ENCODE measurements around the gene NHS. TPM values are rescaled to one million over a fixed set of nuclear protein-coding genes. Genes with fewer than 3 reads are reported as not detected.

NHS gene
- total and polyA plus RNA-seq, 5 donors from 2014 or later, result 0.03 to 1.3 (median 0.05) TPM; not detected in 2

DNA sequence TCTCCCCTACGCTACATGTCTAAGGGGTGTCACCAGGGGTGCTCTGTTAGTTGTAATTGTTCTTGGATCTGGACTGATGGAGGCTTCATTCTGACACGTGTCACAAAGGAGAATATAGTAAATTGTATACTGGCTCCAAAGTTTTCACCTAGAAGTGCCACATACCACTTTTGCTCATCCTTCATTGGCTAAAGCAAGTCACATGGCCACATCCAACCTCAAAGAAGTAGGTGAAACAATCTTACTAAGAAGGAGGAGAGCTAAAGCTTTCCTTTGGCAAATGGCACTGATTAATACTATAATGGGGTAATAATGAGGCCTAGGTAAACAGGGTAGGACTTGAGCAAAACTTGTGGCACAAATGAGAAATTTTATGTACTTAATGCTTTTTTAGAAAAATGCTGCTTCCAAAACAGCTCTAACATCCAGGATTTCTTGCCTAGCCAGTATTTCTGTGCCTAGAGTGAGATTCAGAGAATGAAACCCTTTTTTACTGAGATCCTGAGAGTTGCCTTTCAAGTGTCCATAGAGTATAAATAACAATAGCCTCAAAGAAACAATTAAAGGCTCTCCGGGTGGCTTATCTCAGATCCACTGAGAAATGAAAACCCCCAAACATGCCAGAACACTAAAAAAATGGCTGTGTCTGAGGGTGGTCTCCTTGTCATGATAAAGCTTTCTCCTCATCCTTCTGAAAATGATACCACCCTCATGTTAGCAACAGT, 34.7 kb downstream of the NHS start:
- H3K4me1 Mint-ChIP-seq, result no peaks in the 10 kb centered on the region
- Histone ChIP-seq H3K4me1 (ENCODE audit: control insufficient read depth, insufficient read depth, low read length, poor library complexity, severe bottlenecking) (no peaks in the 10 kb centered on the region), H3K36me3 (ENCODE audit: control insufficient read depth, insufficient read depth, low read length) (no peaks in the 10 kb centered on the region), H3K27ac (ENCODE audit: insufficient read depth, low read length, poor library complexity, severe bottlenecking) (no peak overlapping the region), H3K9me3 (ENCODE audit: control insufficient read depth in 2 of 2, low read length in 2 of 2) (no peaks in the 10 kb centered on the region), H3K4me3 (ENCODE audit: low read depth, low read length) (no peak overlapping the region), H3K27me3 (ENCODE audit: control insufficient read depth, insufficient read depth, low read length) (no peaks in the 10 kb centered on the region)
- DNase-seq (no peak), ATAC-seq (ENCODE audit: low read depth in 2 of 2) (no peak)
- peaks cover 0 to 1% (median 0%) of the 10 kb centered on the region in 7 donors for H3K9me3 Mint-ChIP-seq
- no peaks in the 10 kb centered on the region for H3K27me3 Mint-ChIP-seq
- no peak overlapping the region for H3K4me3 Mint-ChIP-seq
- no peak overlapping the region for H3K27ac Mint-ChIP-seq
- H3K36me3 Mint-ChIP-seq, result no peaks in the 10 kb centered on the region

DNA sequence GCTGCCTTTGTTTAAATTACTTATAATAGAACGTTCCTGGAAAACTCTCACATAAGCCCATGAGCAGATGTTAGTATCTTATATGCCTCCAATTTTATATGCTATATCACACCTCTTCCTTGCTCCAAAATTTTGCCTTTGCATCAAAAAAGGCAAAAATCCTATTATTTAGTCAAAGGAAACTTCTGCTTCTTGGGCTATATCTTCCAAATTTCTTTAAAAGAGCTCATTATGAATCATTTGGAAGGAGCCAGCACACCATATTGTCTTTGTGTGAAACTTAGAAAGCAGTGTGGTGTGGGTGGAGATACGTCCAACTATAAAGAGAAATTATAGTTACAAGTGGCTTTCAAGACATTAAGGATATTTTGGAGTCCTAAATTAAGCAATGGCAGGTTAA, 35.7 kb downstream of the NHS start:
- H3K9me3 Mint-ChIP-seq, result peaks cover 0 to 1% (median 0%) of the 10 kb centered on the region in 7 donors
- H3K36me3 Mint-ChIP-seq, result no peaks in the 10 kb centered on the region
- H3K36me3 ChIP-seq (ENCODE audit: control insufficient read depth, insufficient read depth, low read length), result no peaks in the 10 kb centered on the region
- DNase-seq (no peak), ATAC-seq (ENCODE audit: low read depth in 2 of 2) (no peak)
- no peak overlapping the region for H3K27ac ChIP-seq (ENCODE audit: insufficient read depth, low read length, poor library complexity, severe bottlenecking)
- H3K27me3 ChIP-seq (ENCODE audit: control insufficient read depth, insufficient read depth, low read length), result no peaks in the 10 kb centered on the region
- H3K27ac Mint-ChIP-seq, result no peak overlapping the region
- no peaks in the 10 kb centered on the region for H3K9me3 ChIP-seq (ENCODE audit: control insufficient read depth in 2 of 2, low read length in 2 of 2)
- no peaks in the 10 kb centered on the region for H3K4me1 Mint-ChIP-seq
- no peak overlapping the region for H3K4me3 ChIP-seq (ENCODE audit: low read depth, low read length)
- no peaks in the 10 kb centered on the region for H3K27me3 Mint-ChIP-seq
- H3K4me3 Mint-ChIP-seq, result no peak overlapping the region
- H3K4me1 ChIP-seq (ENCODE audit: control insufficient read depth, insufficient read depth, low read length, poor library complexity, severe bottlenecking), result no peaks in the 10 kb centered on the region

DNA sequence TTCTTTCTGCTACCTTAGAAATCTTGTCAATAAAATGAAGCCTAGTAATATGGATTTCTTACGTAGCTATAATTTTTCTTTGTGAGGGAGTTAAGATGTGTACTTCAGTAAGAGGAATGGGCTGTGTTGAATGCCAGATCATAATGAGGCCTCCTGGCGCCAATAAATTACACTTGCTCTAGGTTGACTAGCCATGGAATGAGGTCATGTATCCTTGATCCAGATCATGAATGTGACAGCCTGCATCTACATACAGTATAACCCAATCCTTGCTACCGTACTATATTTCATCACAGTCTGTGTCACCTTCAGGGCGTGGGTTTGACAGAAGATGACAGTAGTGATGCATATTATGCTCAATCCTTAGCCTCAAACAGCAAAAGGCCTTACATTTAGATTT, 36.2 kb downstream of the NHS start:
- H3K27me3 Mint-ChIP-seq, result no peaks in the 10 kb centered on the region
- H3K27ac ChIP-seq (ENCODE audit: insufficient read depth, low read length, poor library complexity, severe bottlenecking), result no peak overlapping the region
- no peaks in the 10 kb centered on the region for H3K36me3 Mint-ChIP-seq
- H3K4me1 Mint-ChIP-seq, result no peaks in the 10 kb centered on the region
- peaks cover 0 to 1% (median 0%) of the 10 kb centered on the region in 7 donors for H3K9me3 Mint-ChIP-seq
- no peaks in the 10 kb centered on the region for H3K9me3 ChIP-seq (ENCODE audit: control insufficient read depth in 2 of 2, low read length in 2 of 2)
- H3K27me3 ChIP-seq (ENCODE audit: control insufficient read depth, insufficient read depth, low read length), result no peaks in the 10 kb centered on the region
- H3K4me3 Mint-ChIP-seq, result no peak overlapping the region
- DNase-seq (no peak), ATAC-seq (ENCODE audit: low read depth in 2 of 2) (no peak)
- no peak overlapping the region for H3K27ac Mint-ChIP-seq
- no peak overlapping the region for H3K4me3 ChIP-seq (ENCODE audit: low read depth, low read length)
- H3K36me3 ChIP-seq (ENCODE audit: control insufficient read depth, insufficient read depth, low read length), result no peaks in the 10 kb centered on the region
- H3K4me1 ChIP-seq (ENCODE audit: control insufficient read depth, insufficient read depth, low read length, poor library complexity, severe bottlenecking), result no peaks in the 10 kb centered on the region

DNA sequence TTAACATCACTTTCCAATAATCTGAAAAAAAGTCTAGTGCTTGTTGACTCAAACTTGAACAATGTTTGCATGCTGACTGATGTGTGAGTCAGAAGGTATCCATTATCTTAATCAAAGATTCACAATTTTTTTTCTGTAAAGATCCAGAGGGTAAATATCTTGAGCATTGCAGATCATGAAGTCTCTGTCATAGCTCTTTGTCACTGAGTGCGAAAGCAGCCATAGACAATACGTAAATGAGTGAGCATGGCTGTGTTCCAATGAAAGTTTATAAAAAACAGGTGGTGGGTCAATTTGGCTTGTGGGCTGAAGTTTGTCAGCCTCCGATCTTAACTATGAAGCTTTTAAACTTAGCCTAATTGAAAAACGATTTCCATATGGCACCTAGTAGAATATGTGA, 37.7 kb downstream of the NHS start:
- no peaks in the 10 kb centered on the region for H3K27me3 ChIP-seq (ENCODE audit: control insufficient read depth, insufficient read depth, low read length)
- ATAC-seq (ENCODE audit: low read depth in 2 of 2) (no peak), DNase-seq (no peak)
- Mint-ChIP-seq H3K36me3 (no peaks in the 10 kb centered on the region), H3K27ac (no peak overlapping the region), H3K9me3 (peaks cover 0 to 1% (median 0%) of the 10 kb centered on the region in 7 donors), H3K4me1 (no peaks in the 10 kb centered on the region), H3K27me3 (no peaks in the 10 kb centered on the region), H3K4me3 (no peak overlapping the region)
- no peak overlapping the region for H3K4me3 ChIP-seq (ENCODE audit: low read depth, low read length)
- no peaks in the 10 kb centered on the region for H3K4me1 ChIP-seq (ENCODE audit: control insufficient read depth, insufficient read depth, low read length, poor library complexity, severe bottlenecking)
- no peak overlapping the region for H3K27ac ChIP-seq (ENCODE audit: insufficient read depth, low read length, poor library complexity, severe bottlenecking)
- no peaks in the 10 kb centered on the region for H3K9me3 ChIP-seq (ENCODE audit: control insufficient read depth in 2 of 2, low read length in 2 of 2)
- H3K36me3 ChIP-seq (ENCODE audit: control insufficient read depth, insufficient read depth, low read length), result no peaks in the 10 kb centered on the region

DNA sequence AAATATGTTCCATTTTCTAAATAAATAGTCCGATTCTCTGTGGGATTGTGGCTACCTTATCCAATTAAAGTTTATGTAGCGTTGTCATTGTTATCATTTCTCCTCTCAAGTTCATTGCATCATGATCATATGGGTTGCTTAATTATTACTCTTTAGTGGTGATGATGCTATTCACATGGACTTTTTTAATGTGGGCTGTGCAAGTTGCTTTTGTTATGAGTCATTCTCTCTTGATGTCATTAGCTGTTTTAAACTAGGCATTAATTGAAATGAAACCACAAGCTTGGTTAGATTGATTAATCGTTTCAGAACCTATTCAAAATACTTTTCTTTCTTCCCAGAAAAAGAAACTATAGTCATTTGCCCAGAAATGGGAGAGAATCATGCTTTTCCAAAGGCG, 38.2 kb downstream of the NHS start:
- H3K4me3 Mint-ChIP-seq, result no peak overlapping the region
- no peaks in the 10 kb centered on the region for H3K27me3 ChIP-seq (ENCODE audit: control insufficient read depth, insufficient read depth, low read length)
- H3K27ac Mint-ChIP-seq, result no peak overlapping the region
- no peaks in the 10 kb centered on the region for H3K4me1 ChIP-seq (ENCODE audit: control insufficient read depth, insufficient read depth, low read length, poor library complexity, severe bottlenecking)
- H3K9me3 ChIP-seq (ENCODE audit: control insufficient read depth in 2 of 2, low read length in 2 of 2), result no peaks in the 10 kb centered on the region
- no peak for DNase-seq
- H3K9me3 Mint-ChIP-seq, result peaks cover 0 to 1% (median 0%) of the 10 kb centered on the region in 7 donors
- no peaks in the 10 kb centered on the region for H3K4me1 Mint-ChIP-seq
- ATAC-seq (ENCODE audit: low read depth in 2 of 2), result no peak
- H3K36me3 ChIP-seq (ENCODE audit: control insufficient read depth, insufficient read depth, low read length), result no peaks in the 10 kb centered on the region
- H3K27me3 Mint-ChIP-seq, result no peaks in the 10 kb centered on the region
- H3K4me3 ChIP-seq (ENCODE audit: low read depth, low read length), result no peak overlapping the region
- no peak overlapping the region for H3K27ac ChIP-seq (ENCODE audit: insufficient read depth, low read length, poor library complexity, severe bottlenecking)
- H3K36me3 Mint-ChIP-seq, result no peaks in the 10 kb centered on the region

DNA sequence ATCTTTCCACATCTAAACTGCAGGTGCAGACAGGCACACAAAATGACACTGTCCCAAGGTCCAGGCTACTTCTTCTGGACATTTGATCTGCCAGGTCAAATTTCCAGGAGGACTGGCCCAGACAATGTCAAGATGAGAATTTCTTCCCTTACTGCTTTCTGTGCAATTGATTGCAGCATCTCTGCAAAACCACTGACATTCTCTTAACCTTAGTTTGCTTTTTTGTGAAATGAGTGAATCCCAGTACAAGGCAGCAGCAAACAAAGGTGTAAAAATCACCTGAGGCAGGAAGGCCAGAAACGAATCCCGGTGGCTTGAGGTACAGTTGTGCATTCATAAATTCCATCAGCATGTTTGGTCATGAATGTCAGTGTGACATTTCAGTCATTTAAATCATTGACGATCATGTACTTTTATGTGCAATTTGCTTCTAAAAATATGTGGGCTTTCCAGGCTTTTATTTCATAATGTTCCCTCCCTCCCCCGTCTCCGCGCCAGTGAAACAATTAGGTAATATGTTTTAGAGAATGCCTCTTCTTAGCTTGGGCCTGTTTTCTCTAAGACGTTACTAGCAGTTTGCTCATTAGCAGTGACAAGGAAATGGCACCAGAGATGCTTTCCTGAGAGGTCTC, 39.1 kb downstream of the NHS start:
- Histone ChIP-seq H3K4me1 (ENCODE audit: control insufficient read depth, insufficient read depth, low read length, poor library complexity, severe bottlenecking) (no peaks in the 10 kb centered on the region), H3K4me3 (ENCODE audit: low read depth, low read length) (no peak overlapping the region), H3K27me3 (ENCODE audit: control insufficient read depth, insufficient read depth, low read length) (no peaks in the 10 kb centered on the region), H3K36me3 (ENCODE audit: control insufficient read depth, insufficient read depth, low read length) (no peaks in the 10 kb centered on the region), H3K27ac (ENCODE audit: insufficient read depth, low read length, poor library complexity, severe bottlenecking) (no peak overlapping the region), H3K9me3 (ENCODE audit: control insufficient read depth in 2 of 2, low read length in 2 of 2) (no peaks in the 10 kb centered on the region)
- Mint-ChIP-seq H3K27ac (no peak overlapping the region), H3K36me3 (no peaks in the 10 kb centered on the region), H3K27me3 (no peaks in the 10 kb centered on the region), H3K9me3 (peaks cover 0 to 2% (median 1%) of the 10 kb centered on the region in 7 donors), H3K4me3 (no peak overlapping the region), H3K4me1 (no peaks in the 10 kb centered on the region)
- ATAC-seq (ENCODE audit: low read depth in 2 of 2), result no peak
- DNase-seq, result no peak

DNA sequence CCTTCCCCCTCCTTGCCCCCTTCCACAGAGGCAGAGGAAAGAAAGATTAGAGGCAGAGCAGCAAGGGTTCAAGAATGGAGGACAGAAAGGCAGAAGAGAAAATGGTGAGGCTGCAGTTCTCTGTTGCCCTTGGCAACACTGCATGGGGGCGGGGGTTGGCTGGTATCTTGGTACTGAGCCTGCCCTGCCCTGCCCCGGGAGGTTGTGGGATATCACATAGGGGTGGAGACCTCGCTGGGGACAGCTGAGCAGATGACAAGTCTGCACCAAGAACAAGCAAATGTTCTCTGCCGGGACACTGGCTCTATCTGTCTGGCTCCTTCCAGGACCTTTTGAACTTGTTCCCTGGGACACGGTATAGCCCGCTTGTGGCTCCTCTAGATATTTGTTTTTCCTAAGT, 39.8 kb downstream of the NHS start:
- H3K36me3 ChIP-seq (ENCODE audit: control insufficient read depth, insufficient read depth, low read length), result no peaks in the 10 kb centered on the region
- no peaks in the 10 kb centered on the region for H3K27me3 ChIP-seq (ENCODE audit: control insufficient read depth, insufficient read depth, low read length)
- no peak overlapping the region for H3K4me3 ChIP-seq (ENCODE audit: low read depth, low read length)
- no peak overlapping the region for H3K27ac ChIP-seq (ENCODE audit: insufficient read depth, low read length, poor library complexity, severe bottlenecking)
- DNase-seq (no peak), ATAC-seq (ENCODE audit: low read depth in 2 of 2) (no peak)
- H3K4me1 ChIP-seq (ENCODE audit: control insufficient read depth, insufficient read depth, low read length, poor library complexity, severe bottlenecking), result no peaks in the 10 kb centered on the region
- H3K9me3 Mint-ChIP-seq, result peaks cover 0 to 2% (median 1%) of the 10 kb centered on the region in 7 donors
- no peak overlapping the region for H3K27ac Mint-ChIP-seq
- no peaks in the 10 kb centered on the region for H3K27me3 Mint-ChIP-seq
- H3K36me3 Mint-ChIP-seq, result no peaks in the 10 kb centered on the region
- no peak overlapping the region for H3K4me3 Mint-ChIP-seq
- no peaks in the 10 kb centered on the region for H3K4me1 Mint-ChIP-seq
- no peaks in the 10 kb centered on the region for H3K9me3 ChIP-seq (ENCODE audit: control insufficient read depth in 2 of 2, low read length in 2 of 2)
